HL-60 (cell line): Measurements from ENCODE around the gene MAOA.

ENCODE experiments used
- DNase-seq, 2 experiments: peaks; one replicate each; pipeline ENCODE4 v3.0.0-alpha.2; 2010 to 2020; ENCODE audit warnings: low read depth in 1 of 2, low spot score in 1 of 2
- H3K27ac ChIP-seq: fragments of 250-450 bp; sonication (Bioruptor Pico); replicated peaks from 2 replicates; pipeline ENCODE4 v1.5.1; 2020; ENCODE audit warnings: mild to moderate bottlenecking, moderate library complexity
- H3K27me3 ChIP-seq: fragments of 250-450 bp; sonication (Bioruptor Pico); 2 replicates; pipeline ENCODE4 v1.5.1; 2021; ENCODE audit warnings: mild to moderate bottlenecking, moderate library complexity; ENCODE audit not compliant: insufficient read depth, poor library complexity, severe bottlenecking
- H3K4me3 ChIP-seq: replicated peaks from 2 replicates; pipeline ENCODE4 v1.5.1; 2011; ENCODE audit warnings: mild to moderate bottlenecking, control low read depth, low read length; ENCODE audit not compliant: insufficient read depth
- GABPA ChIP-seq: IDR thresholded peaks from 2 replicates; pipeline ENCODE4 v1.6.1; 2012; ENCODE audit warnings: low read depth
- POLR2AphosphoS5 ChIP-seq: IDR thresholded peaks from 2 replicates; pipeline ENCODE4 v1.6.1; 2012; ENCODE audit warnings: low read depth
- SPI1 ChIP-seq: IDR thresholded peaks from 2 replicates; pipeline ENCODE4 v1.6.1; 2012; ENCODE audit warnings: low read depth, mild to moderate bottlenecking, borderline replicate concordance
- TF ChIP-seq, protein P1 (sequence below): IDR thresholded peaks from 2 replicates; pipeline ENCODE4 v1.6.1; 2012; ENCODE audit warnings: low read depth; ENCODE audit not compliant: insufficient replicate concordance
- TF ChIP-seq, protein P2 (sequence below): IDR thresholded peaks from one replicate; pipeline ENCODE4 v1.5.1; 2011; ENCODE audit warnings: low read length, control low read depth, inconsistent platforms; ENCODE audit not compliant: insufficient read depth

MAOA gene

DNA sequence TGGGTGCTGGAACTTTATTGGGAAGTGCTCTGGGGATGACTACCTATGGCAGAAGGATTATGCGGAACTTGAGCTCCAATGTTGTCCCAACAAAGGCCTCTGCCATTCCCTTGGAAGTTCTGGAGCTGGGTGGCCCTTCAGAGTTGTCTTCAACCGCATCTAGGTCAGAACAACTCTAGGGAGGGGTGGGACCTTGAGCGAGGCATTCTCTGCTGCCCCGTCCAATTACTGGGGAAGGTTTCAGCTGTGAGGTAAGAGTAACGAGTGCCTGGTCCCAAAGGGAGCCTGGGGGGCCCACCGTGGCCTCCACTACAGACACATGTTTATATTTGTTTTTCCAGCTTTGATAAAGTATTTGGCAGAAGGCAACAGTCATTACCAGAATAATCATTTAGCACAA, 79.4 kb downstream of the MAOA start:
- no peak overlapping the region for H3K27ac ChIP-seq
- TF ChIP-seq, protein P1, sequence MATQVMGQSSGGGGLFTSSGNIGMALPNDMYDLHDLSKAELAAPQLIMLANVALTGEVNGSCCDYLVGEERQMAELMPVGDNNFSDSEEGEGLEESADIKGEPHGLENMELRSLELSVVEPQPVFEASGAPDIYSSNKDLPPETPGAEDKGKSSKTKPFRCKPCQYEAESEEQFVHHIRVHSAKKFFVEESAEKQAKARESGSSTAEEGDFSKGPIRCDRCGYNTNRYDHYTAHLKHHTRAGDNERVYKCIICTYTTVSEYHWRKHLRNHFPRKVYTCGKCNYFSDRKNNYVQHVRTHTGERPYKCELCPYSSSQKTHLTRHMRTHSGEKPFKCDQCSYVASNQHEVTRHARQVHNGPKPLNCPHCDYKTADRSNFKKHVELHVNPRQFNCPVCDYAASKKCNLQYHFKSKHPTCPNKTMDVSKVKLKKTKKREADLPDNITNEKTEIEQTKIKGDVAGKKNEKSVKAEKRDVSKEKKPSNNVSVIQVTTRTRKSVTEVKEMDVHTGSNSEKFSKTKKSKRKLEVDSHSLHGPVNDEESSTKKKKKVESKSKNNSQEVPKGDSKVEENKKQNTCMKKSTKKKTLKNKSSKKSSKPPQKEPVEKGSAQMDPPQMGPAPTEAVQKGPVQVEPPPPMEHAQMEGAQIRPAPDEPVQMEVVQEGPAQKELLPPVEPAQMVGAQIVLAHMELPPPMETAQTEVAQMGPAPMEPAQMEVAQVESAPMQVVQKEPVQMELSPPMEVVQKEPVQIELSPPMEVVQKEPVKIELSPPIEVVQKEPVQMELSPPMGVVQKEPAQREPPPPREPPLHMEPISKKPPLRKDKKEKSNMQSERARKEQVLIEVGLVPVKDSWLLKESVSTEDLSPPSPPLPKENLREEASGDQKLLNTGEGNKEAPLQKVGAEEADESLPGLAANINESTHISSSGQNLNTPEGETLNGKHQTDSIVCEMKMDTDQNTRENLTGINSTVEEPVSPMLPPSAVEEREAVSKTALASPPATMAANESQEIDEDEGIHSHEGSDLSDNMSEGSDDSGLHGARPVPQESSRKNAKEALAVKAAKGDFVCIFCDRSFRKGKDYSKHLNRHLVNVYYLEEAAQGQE, result no peak
- TF ChIP-seq, protein P2, sequence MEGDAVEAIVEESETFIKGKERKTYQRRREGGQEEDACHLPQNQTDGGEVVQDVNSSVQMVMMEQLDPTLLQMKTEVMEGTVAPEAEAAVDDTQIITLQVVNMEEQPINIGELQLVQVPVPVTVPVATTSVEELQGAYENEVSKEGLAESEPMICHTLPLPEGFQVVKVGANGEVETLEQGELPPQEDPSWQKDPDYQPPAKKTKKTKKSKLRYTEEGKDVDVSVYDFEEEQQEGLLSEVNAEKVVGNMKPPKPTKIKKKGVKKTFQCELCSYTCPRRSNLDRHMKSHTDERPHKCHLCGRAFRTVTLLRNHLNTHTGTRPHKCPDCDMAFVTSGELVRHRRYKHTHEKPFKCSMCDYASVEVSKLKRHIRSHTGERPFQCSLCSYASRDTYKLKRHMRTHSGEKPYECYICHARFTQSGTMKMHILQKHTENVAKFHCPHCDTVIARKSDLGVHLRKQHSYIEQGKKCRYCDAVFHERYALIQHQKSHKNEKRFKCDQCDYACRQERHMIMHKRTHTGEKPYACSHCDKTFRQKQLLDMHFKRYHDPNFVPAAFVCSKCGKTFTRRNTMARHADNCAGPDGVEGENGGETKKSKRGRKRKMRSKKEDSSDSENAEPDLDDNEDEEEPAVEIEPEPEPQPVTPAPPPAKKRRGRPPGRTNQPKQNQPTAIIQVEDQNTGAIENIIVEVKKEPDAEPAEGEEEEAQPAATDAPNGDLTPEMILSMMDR, result no peak
- TF ChIP-seq POLR2AphosphoS5 (no peak), SPI1 (no peak), GABPA (no peak)
- no peak for DNase-seq
- H3K4me3 ChIP-seq, result no peak overlapping the region
- no peaks in the 10 kb centered on the region for H3K27me3 ChIP-seq

DNA sequence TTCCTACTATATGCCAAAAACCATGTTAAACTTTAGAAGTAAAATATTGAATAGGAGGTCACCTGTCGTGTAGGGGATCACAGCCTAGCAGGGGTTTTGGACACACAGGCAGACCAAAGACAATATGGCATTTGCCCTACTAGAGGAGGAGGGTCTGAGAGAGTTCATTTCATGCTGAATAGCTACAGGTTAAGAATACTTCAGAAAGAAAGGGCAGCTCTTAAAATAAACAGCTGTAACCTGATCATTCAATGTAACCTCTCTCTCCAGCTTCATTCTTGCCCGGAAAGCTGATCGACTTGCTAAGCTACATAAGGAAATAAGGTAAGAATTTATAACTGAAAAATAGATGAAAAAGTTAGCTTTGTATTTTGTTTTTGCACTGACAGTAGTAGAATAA, 79.9 kb downstream of the MAOA start:
- Histone ChIP-seq H3K27me3 (no peaks in the 10 kb centered on the region), H3K4me3 (no peak overlapping the region), H3K27ac (no peak overlapping the region)
- TF ChIP-seq POLR2AphosphoS5, result no peak
- no peak for DNase-seq

DNA sequence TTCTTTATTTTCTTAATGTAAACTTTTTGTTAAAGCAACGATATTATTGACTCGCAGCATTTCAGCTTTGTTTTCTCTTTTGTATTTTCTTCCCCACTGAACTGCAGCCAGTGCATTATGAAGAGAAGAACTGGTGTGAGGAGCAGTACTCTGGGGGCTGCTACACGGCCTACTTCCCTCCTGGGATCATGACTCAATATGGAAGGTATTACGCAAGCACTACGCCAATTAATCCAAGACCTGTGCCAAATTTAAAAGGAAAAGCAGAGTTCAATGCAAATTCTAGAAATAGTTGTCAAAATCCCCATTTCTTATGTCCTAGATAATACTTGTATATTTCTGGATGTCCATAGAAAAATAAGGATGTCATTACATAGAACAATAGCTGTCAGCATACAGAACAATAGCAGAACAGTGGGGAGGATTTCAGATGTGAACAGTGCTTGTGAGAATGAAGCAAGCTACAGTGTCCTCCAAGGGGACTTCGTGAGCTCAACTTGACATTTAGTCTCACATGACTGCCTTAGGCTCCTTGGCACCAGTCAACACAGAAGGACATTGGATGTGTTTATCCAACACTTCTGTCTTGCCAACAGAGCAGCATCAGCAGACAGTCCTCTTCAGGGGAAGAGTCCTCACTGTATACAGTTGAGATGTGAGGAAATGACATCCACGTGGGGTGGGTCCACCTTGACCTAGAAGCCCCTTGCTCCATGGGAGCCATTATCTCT, 85.9 kb downstream of the MAOA start:
- H3K27ac ChIP-seq, result no peak overlapping the region
- H3K27me3 ChIP-seq, result no peaks in the 10 kb centered on the region
- no peak overlapping the region for H3K4me3 ChIP-seq
- peak in 1 of 2 experiments; percentile 4 for DNase-seq
- no peak for TF ChIP-seq POLR2AphosphoS5
- TF ChIP-seq SPI1, result peak; percentile 7; the same call in 1 of the 2 replicates

DNA sequence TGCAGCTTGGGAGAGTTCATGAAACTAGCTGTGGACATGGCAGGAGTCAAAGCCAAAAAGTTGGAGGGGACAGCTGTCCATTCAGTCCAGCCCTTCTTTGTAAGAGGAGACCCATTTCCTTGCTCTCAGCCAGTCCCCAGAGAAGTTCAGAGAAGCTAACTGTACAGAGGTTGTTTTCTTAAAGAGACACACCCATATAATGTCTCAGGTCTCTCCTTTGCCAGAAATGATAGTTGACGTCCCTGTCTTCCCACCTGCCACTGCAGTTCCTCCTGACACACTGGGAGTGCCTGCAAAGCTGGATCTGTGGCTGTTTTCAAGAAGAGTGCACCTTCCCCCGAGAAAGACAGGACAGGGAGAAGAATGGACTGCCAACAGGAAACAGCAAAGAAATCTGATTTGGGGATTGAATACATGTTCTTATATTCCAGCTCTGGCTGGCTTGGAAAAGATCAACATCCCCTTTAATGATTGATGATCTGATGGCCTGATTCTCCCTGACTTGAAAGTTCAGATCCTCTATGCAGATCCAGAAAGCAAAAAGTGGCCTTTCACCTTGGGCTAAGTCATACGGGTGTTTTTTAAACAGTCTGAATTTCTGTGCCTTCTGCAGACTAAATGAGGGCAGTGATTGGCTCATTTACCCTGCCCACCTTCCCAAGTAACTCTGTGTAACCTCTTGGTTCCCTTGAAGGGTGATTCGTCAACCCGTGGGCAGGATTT, 87.2 kb downstream of the MAOA start:
- Histone ChIP-seq H3K27me3 (no peaks in the 10 kb centered on the region), H3K4me3 (no peak overlapping the region), H3K27ac (no peak overlapping the region)
- TF ChIP-seq POLR2AphosphoS5, result no peak
- TF ChIP-seq, protein P1, result no peak
- TF ChIP-seq SPI1, result no peak
- TF ChIP-seq, protein P2, result no peak
- TF ChIP-seq GABPA, result no peak
- DNase-seq, result no peak
